Natural killer cell (primary cell): Measurements from ENCODE around the gene FAM171A1. TPM values are rescaled to one million over a fixed set of nuclear protein-coding genes. Genes with fewer than 3 reads are reported as not detected.
"Not testable (repeated sequence)": the region's sequence is repeated elsewhere in the genome, so short reads cannot be mapped to it uniquely, and the experiment has no call there.

Experiments
- ATAC-seq, 3 donors: fragments of 150-1000 bp in 2 of 3; fragments of 200-7000 bp in 1 of 3; cut with Tn5 transposase; 1 replicate in 1 of 3; 2 replicates in 2 of 3; pipeline ENCODE4 v1.10.0; 2021; ENCODE audit warnings: mild to moderate bottlenecking in 2 of 3, moderate library complexity in 2 of 3
- DNase-seq, 2 donors: peaks; one replicate each; pipeline versions ENCODE4 v3.0.0 to v3.0.0-alpha.2; 2013 to 2021; ENCODE audit warnings: mixed read lengths in 1 of 2
- H3K27ac ChIP-seq: one replicate; pipeline ENCODE4 v1.5.1; 2013; ENCODE audit warnings: mild to moderate bottlenecking, low read length
- H3K27me3 ChIP-seq: one replicate; pipeline ENCODE4 v1.6.1; 2013; ENCODE audit warnings: low read length; ENCODE audit not compliant: control insufficient read depth, insufficient read depth
- H3K36me3 ChIP-seq: one replicate; pipeline ENCODE4 v1.6.1; 2013; ENCODE audit warnings: low read length; ENCODE audit not compliant: control insufficient read depth, insufficient read depth
- H3K4me1 ChIP-seq: one replicate; pipeline ENCODE4 v1.6.1; 2013; ENCODE audit warnings: low read length; ENCODE audit not compliant: control insufficient read depth, insufficient read depth
- H3K4me3 ChIP-seq: one replicate; pipeline ENCODE4 v1.5.1; 2013; ENCODE audit warnings: low read length
- H3K9me3 ChIP-seq: one replicate; pipeline ENCODE4 v1.6.1; 2013; ENCODE audit warnings: low read length; ENCODE audit not compliant: control insufficient read depth, insufficient read depth
- H3K27ac Mint-ChIP-seq, 2 donors: one replicate each; pipeline ENCODE4 v1.8.0; 2022; ENCODE audit warnings: mild to moderate bottlenecking in 2 of 2, mixed read lengths in 2 of 2, moderate library complexity in 1 of 2
- H3K27me3 Mint-ChIP-seq, 2 donors: one replicate each; pipeline ENCODE4 v1.8.0; 2022; ENCODE audit warnings: low read depth in 2 of 2, mixed read lengths in 2 of 2
- H3K36me3 Mint-ChIP-seq: one replicate; pipeline ENCODE4 v1.8.0; 2022; ENCODE audit warnings: mixed read lengths
- H3K4me1 Mint-ChIP-seq, 2 donors: one replicate each; pipeline ENCODE4 v1.8.0; 2022; ENCODE audit warnings: mixed read lengths in 2 of 2
- H3K4me3 Mint-ChIP-seq: one replicate; pipeline ENCODE4 v1.8.0; 2022; ENCODE audit warnings: mild to moderate bottlenecking, moderate library complexity, mixed read lengths
- H3K9me3 Mint-ChIP-seq, 2 donors: one replicate each; pipeline ENCODE4 v1.8.0; 2022; ENCODE audit warnings: mixed read lengths in 2 of 2
- WGBS: methylation state at CpG from one replicate; pipeline ENCODE4 v1.1.7; 2013; ENCODE audit warnings: missing lambda C conversion rate; ENCODE audit not compliant: insufficient coverage; 5-methylcytosine and 5-hydroxymethylcytosine counted together
- intact Hi-C: fragments of 100-400 bp; cut with micrococcal nuclease; formaldehyde crosslinking; loops from one replicate; pipeline ENCODE4 v1.14.2; 2022
- total RNA-seq, 4 donors: library from RNA; stranded (reverse); fragments of 120-200 nt in 1 of 4; gene quantifications; one replicate each; pipeline versions ENCODE4 v1.2.3 to v1.2.4, GENCODE V29; 2013 to 2022
- TF ChIP-seq, protein P1 (sequence below): fragments of 200-600 bp; IDR thresholded peaks from one replicate; pipeline ENCODE4 v1.8.0; 2022; ENCODE audit warnings: antibody characterized with exemption

The FAM171A1 gene
- total RNA-seq, 3 donors from 2014 or later (not counting 1 experiment from before 2014, with no cell fraction given), result 0.99 to 2.3 (median 1.6) TPM

DNA sequence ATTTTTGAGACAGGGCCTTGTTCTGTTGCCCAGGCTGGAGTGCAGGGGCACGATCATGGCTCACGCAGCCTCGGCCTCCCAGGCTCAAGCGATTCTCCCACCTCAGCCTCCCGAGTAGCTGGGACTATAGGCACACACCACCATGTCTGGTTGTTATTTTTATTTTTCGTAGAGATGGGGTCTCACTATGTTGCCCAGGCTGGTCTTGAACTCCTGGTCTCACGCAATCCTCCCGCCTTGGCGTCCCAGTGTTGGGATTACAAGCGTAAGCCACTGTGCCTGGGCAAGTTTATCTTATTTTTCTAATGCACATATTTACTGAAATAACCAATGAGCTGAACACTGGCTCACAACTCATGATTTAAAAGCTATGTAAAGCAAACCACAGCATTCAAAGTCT lies 61.9 kb downstream of the FAM171A1 start:
- no peak for ATAC-seq
- no peak for DNase-seq
- 94% methylated on average over 10 of the region's 10 CpGs for WGBS

DNA sequence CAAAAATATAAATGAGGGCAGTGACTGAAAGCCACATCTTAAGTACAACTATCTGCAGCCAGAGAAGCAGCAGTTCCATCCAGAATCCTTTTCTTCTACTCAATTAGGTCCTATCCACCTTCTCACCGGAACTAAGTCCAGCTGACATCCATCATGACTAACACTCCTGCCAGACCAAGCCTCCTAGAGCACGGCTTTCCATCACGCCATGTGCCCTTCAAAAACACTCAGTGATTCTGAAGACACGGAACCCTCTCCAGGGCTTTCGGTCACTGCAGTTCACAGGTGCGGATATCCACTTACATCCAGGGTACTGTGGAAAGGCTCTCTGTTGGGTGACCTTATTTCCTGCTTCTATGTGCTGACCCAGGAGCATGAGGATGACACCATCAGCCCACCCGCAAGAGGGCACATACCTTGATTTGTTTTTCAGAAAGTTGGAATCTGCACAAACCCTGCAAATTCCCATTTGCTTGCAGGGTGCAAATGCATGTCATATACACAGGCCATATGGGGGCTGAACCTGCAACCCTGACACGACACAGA lies 64.3 kb downstream of the FAM171A1 start:
- DNase-seq, result no peak
- no peaks in the 10 kb centered on the region for H3K9me3 ChIP-seq
- no peaks in the 10 kb centered on the region for H3K4me1 Mint-ChIP-seq
- H3K27me3 ChIP-seq, result no peaks in the 10 kb centered on the region
- intact Hi-C loops, result no loop called here
- H3K36me3 Mint-ChIP-seq, result no peaks in the 10 kb centered on the region
- H3K4me3 ChIP-seq, result no peak overlapping the region
- no peaks in the 10 kb centered on the region for H3K36me3 ChIP-seq
- H3K27me3 Mint-ChIP-seq, result peaks cover 0 to 10% of the 10 kb centered on the region in 2 donors
- H3K9me3 Mint-ChIP-seq, result no peaks in the 10 kb centered on the region
- H3K27ac ChIP-seq, result no peak overlapping the region
- no peak overlapping the region for H3K4me3 Mint-ChIP-seq
- no peak overlapping the region for H3K27ac Mint-ChIP-seq
- 98% methylated on average over 8 of the region's 8 CpGs for WGBS
- no peak for ATAC-seq
- H3K4me1 ChIP-seq, result no peaks in the 10 kb centered on the region
- TF ChIP-seq, protein P1, sequence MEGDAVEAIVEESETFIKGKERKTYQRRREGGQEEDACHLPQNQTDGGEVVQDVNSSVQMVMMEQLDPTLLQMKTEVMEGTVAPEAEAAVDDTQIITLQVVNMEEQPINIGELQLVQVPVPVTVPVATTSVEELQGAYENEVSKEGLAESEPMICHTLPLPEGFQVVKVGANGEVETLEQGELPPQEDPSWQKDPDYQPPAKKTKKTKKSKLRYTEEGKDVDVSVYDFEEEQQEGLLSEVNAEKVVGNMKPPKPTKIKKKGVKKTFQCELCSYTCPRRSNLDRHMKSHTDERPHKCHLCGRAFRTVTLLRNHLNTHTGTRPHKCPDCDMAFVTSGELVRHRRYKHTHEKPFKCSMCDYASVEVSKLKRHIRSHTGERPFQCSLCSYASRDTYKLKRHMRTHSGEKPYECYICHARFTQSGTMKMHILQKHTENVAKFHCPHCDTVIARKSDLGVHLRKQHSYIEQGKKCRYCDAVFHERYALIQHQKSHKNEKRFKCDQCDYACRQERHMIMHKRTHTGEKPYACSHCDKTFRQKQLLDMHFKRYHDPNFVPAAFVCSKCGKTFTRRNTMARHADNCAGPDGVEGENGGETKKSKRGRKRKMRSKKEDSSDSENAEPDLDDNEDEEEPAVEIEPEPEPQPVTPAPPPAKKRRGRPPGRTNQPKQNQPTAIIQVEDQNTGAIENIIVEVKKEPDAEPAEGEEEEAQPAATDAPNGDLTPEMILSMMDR, result no peak

More for the DNA sequence above, 61.9 kb downstream of the FAM171A1 start:
- no peaks in the 10 kb centered on the region for H3K9me3 Mint-ChIP-seq
- Histone ChIP-seq H3K4me1 (no peaks in the 10 kb centered on the region), H3K36me3 (no peaks in the 10 kb centered on the region), H3K27me3 (no peaks in the 10 kb centered on the region), H3K4me3 (no peak overlapping the region), H3K27ac (no peak overlapping the region), H3K9me3 (no peaks in the 10 kb centered on the region)
- H3K27me3 Mint-ChIP-seq, result peaks cover 0 to 13% of the 10 kb centered on the region in 2 donors
- TF ChIP-seq, protein P1, result no peak
- H3K27ac Mint-ChIP-seq, result no peak overlapping the region
- H3K36me3 Mint-ChIP-seq, result no peaks in the 10 kb centered on the region
- intact Hi-C loops, result no loop called here
- H3K4me3 Mint-ChIP-seq, result no peak overlapping the region
- peaks cover 4 to 6% of the 10 kb centered on the region in 2 donors for H3K4me1 Mint-ChIP-seq

DNA sequence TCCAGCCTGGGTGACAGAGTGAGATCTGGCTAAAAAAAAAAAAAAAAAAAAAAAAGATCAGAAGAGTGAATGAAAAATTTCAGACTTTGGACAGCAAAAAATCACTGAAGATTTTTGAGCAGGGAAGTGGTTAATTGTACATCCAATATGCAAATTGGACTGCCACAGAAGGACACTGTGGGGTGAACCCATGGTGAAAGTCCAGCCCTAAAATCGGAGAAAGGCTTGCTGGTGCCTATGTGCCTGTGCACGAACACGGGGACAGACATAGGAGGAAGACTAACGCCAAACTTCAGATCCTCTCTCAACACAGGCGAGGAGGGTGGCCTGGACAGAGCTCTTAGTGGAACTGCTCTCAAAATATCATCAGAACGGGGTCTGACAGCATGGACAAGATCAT lies 65.5 kb downstream of the FAM171A1 start:
- Mint-ChIP-seq H3K4me1 (no peaks in the 10 kb centered on the region), H3K27me3 (peaks cover 0 to 10% of the 10 kb centered on the region in 2 donors), H3K9me3 (no peaks in the 10 kb centered on the region), H3K27ac (no peak overlapping the region), H3K4me3 (no peak overlapping the region), H3K36me3 (no peaks in the 10 kb centered on the region)
- no peaks in the 10 kb centered on the region for H3K9me3 ChIP-seq
- 89% methylated on average over 6 of the region's 6 CpGs for WGBS
- no peak overlapping the region for H3K27ac ChIP-seq
- TF ChIP-seq, protein P1, result no peak
- H3K4me3 ChIP-seq, result no peak overlapping the region
- H3K36me3 ChIP-seq, result no peaks in the 10 kb centered on the region
- ATAC-seq, result no peak
- H3K4me1 ChIP-seq, result no peaks in the 10 kb centered on the region
- intact Hi-C loops, result no loop called here
- DNase-seq, result no peak
- H3K27me3 ChIP-seq, result no peaks in the 10 kb centered on the region

DNA sequence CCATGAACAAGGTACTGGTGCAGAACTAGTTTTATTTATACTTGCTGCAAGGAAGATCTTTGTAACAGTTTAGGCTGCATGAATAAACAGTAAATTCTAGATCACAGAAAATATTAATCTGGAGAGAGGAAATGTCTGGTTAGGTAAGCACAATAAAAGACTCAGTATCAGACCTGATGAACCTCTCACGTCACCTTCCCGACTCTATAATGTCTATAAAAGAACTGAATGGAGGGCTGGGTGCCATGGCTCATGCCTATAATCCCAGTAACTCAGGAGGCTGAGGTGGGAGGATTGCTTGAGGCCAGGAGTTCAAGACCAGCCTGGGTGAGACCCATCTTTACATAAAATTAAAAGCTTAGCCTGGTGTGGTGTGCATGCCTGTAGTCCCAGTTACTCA lies 65.9 kb downstream of the FAM171A1 start:
- WGBS, result 100% methylated on average over 2 of the region's 2 CpGs
- no peak overlapping the region for H3K4me3 Mint-ChIP-seq
- H3K27me3 Mint-ChIP-seq, result peaks cover 0 to 10% of the 10 kb centered on the region in 2 donors
- Histone ChIP-seq H3K36me3 (no peaks in the 10 kb centered on the region), H3K4me3 (no peak overlapping the region), H3K27me3 (no peaks in the 10 kb centered on the region), H3K4me1 (no peaks in the 10 kb centered on the region), H3K9me3 (no peaks in the 10 kb centered on the region), H3K27ac (no peak overlapping the region)
- intact Hi-C loops, result no loop called here
- H3K36me3 Mint-ChIP-seq, result no peaks in the 10 kb centered on the region
- H3K4me1 Mint-ChIP-seq, result no peaks in the 10 kb centered on the region
- ATAC-seq (no peak), DNase-seq (no peak)
- no peak overlapping the region for H3K27ac Mint-ChIP-seq
- TF ChIP-seq, protein P1, result no peak
- H3K9me3 Mint-ChIP-seq, result no peaks in the 10 kb centered on the region

DNA sequence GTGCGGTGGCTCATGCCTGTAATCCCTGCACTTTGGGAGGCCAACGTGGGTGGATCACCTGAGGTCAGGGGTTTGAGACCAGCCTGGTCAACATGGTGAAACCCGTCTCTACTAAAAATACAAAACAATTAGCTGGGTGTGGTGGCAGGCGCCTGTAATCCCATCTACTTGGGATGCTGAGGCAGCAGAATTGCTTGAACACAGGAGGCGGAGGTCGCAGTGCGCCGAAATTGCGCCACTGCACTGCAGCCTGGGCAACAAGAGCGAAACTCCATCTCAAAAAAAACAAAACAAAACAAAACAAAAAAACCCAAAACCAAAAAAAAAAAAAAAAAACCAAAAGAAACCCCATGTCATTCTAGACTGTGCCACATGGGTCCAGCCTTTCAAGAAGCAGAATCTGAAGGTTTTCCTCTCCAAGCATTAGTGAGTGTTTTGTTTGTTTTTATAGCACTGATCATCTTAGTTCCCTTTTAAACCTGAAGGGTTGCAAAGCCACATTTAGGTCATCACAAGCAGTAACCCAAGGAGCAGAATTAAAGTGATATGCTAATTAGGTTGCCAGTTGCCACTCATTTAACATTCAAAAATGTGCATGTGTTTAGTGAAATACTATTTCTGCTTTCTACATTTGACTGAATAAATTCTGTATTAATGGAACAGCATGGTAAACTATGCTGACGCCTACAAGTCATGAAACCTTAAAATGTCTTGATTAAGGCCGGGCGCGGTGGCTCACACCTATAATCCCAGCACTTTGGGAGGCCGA lies 68.7 kb downstream of the FAM171A1 start:
- peaks cover 3 to 10% of the 10 kb centered on the region in 2 donors for H3K27me3 Mint-ChIP-seq
- H3K27ac ChIP-seq, H3K9me3 ChIP-seq, H3K36me3 Mint-ChIP-seq, ATAC-seq, H3K4me3 ChIP-seq, H3K27ac Mint-ChIP-seq, H3K4me1 Mint-ChIP-seq, H3K36me3 ChIP-seq, H3K4me3 Mint-ChIP-seq, DNase-seq, H3K27me3 ChIP-seq, H3K9me3 Mint-ChIP-seq, H3K4me1 ChIP-seq, intact Hi-C loops: not testable (repeated sequence)
- 86% methylated on average over 15 of the region's 15 CpGs for WGBS
